ENCODE measurements around the gene C1orf159.
"Not testable (repeated sequence)": the region's sequence is repeated elsewhere in the genome, so short reads cannot be mapped to it uniquely, and the experiment has no call there.

C1orf159 gene

GRCh38 chr1:1157914-1158710 is 42.2 kb upstream of the C1orf159 start:
- Histone ChIP-seq H3K4me1 (ENCODE audit: insufficient read depth, low read length) (0 out of 2 replicates have a peak, but pooled peaks cover 5% of the 10 kb centered on the region), H3K9me3 (ENCODE audit: insufficient read depth, low read depth, low read length) (0 out of 2 replicates have a peak, but pooled peaks cover 2% of the 10 kb centered on the region), H3K9ac (ENCODE audit: low read depth, low read length) (peak overlapping the region; percentile 79), H3K4me3 (ENCODE audit: low read length) (peak overlapping the region; percentile 64), H3K27me3 (ENCODE audit: insufficient read depth, low read length) (no peaks in the 10 kb centered on the region; the same call in 1 of the 2 replicates), H3K27ac (ENCODE audit: low read depth, low read length) (peak overlapping the region; percentile 84), H3K36me3 (ENCODE audit: insufficient read depth, low read length) (no peaks in the 10 kb centered on the region)
- 19% methylated on average over 46 of the region's 46 CpGs for WGBS

GRCh38 chr1:1157426-1157913 is 41.6 kb upstream of the C1orf159 start:
- H3K4me3 ChIP-seq (ENCODE audit: low read length), result peak overlapping the region; percentile 64
- no peaks in the 10 kb centered on the region for H3K36me3 ChIP-seq (ENCODE audit: insufficient read depth, low read length)
- peak overlapping the region; percentile 84 for H3K27ac ChIP-seq (ENCODE audit: low read depth, low read length)
- under 1% methylated on average over 28 of the region's 29 CpGs for WGBS
- no peaks in the 10 kb centered on the region; the same call in 1 of the 2 replicates for H3K27me3 ChIP-seq (ENCODE audit: insufficient read depth, low read length)
- H3K9me3 ChIP-seq (ENCODE audit: insufficient read depth, low read depth, low read length), result peaks cover 6% of the 10 kb centered on the region; the same call in 1 of the 2 replicates
- H3K9ac ChIP-seq (ENCODE audit: low read depth, low read length), result peak overlapping the region; percentile 79
- H3K4me1 ChIP-seq (ENCODE audit: insufficient read depth, low read length), result 0 out of 2 replicates have a peak, but pooled peaks cover 5% of the 10 kb centered on the region

GRCh38 chr1:1157033-1157365 is 41.1 kb upstream of the C1orf159 start:
- 74% methylated on average over 3 of the region's 9 CpGs for WGBS
- H3K27me3 ChIP-seq (ENCODE audit: insufficient read depth, low read length), result no peaks in the 10 kb centered on the region; the same call in 1 of the 2 replicates
- peaks cover 6% of the 10 kb centered on the region; the same call in 1 of the 2 replicates for H3K9me3 ChIP-seq (ENCODE audit: insufficient read depth, low read depth, low read length)
- no peaks in the 10 kb centered on the region for H3K36me3 ChIP-seq (ENCODE audit: insufficient read depth, low read length)
- H3K4me1 ChIP-seq (ENCODE audit: insufficient read depth, low read length), result 0 out of 2 replicates have a peak, but pooled peaks cover 5% of the 10 kb centered on the region
- no peak overlapping the region for H3K27ac ChIP-seq (ENCODE audit: low read depth, low read length)
- no peak overlapping the region for H3K9ac ChIP-seq (ENCODE audit: low read depth, low read length)
- no peak overlapping the region for H3K4me3 ChIP-seq (ENCODE audit: low read length)

- Histone ChIP-seq H3K9me3 (ENCODE audit: insufficient read depth, low read depth, low read length) (peaks cover 6% of the 10 kb centered on the region; the same call in 1 of the 2 replicates), H3K36me3 (ENCODE audit: insufficient read depth, low read length) (no peaks in the 10 kb centered on the region), H3K27ac (ENCODE audit: low read depth, low read length) (no peak overlapping the region), H3K4me1 (ENCODE audit: insufficient read depth, low read length) (0 out of 2 replicates have a peak, but pooled peaks cover 5% of the 10 kb centered on the region), H3K4me3 (ENCODE audit: low read length) (no peak overlapping the region), H3K9ac (ENCODE audit: low read depth, low read length) (no peak overlapping the region), H3K27me3 (ENCODE audit: insufficient read depth, low read length) (no peaks in the 10 kb centered on the region; the same call in 1 of the 2 replicates)
- WGBS, result 91% methylated on average over 26 of the region's 26 CpGs
Measured at GRCh38 chr1:1156140-1157032, 40.5 kb upstream of the C1orf159 start.

- H3K9ac ChIP-seq (ENCODE audit: low read depth, low read length), result no peak overlapping the region
- H3K27ac ChIP-seq (ENCODE audit: low read depth, low read length), result no peak overlapping the region
- H3K4me1 ChIP-seq (ENCODE audit: insufficient read depth, low read length), result 0 out of 2 replicates have a peak, but pooled peaks cover 5% of the 10 kb centered on the region
- H3K27me3 ChIP-seq (ENCODE audit: insufficient read depth, low read length), result no peaks in the 10 kb centered on the region; the same call in 1 of the 2 replicates
- no peak overlapping the region for H3K4me3 ChIP-seq (ENCODE audit: low read length)
- H3K9me3 ChIP-seq (ENCODE audit: insufficient read depth, low read depth, low read length), result peaks cover 6% of the 10 kb centered on the region; the same call in 1 of the 2 replicates
- WGBS, result 95% methylated on average over 10 of the region's 10 CpGs
- no peaks in the 10 kb centered on the region for H3K36me3 ChIP-seq (ENCODE audit: insufficient read depth, low read length)
Measured at GRCh38 chr1:1155258-1155657, 39.4 kb upstream of the C1orf159 start.

- H3K9me3 ChIP-seq (ENCODE audit: insufficient read depth, low read depth, low read length), result peaks cover 6% of the 10 kb centered on the region; the same call in 1 of the 2 replicates
- H3K9ac ChIP-seq (ENCODE audit: low read depth, low read length), result no peak overlapping the region
- H3K27ac ChIP-seq (ENCODE audit: low read depth, low read length), result no peak overlapping the region
- no peak overlapping the region for H3K4me3 ChIP-seq (ENCODE audit: low read length)
- no peaks in the 10 kb centered on the region; the same call in 1 of the 2 replicates for H3K27me3 ChIP-seq (ENCODE audit: insufficient read depth, low read length)
- 0 out of 2 replicates have a peak, but pooled peaks cover 5% of the 10 kb centered on the region for H3K4me1 ChIP-seq (ENCODE audit: insufficient read depth, low read length)
- WGBS, result 91% methylated on average over 4 of the region's 4 CpGs
- no peaks in the 10 kb centered on the region for H3K36me3 ChIP-seq (ENCODE audit: insufficient read depth, low read length)
Measured at GRCh38 chr1:1153874-1154273, 38.0 kb upstream of the C1orf159 start.

- not testable (repeated sequence) for H3K36me3 ChIP-seq (ENCODE audit: insufficient read depth, low read length); H3K27me3 ChIP-seq (ENCODE audit: insufficient read depth, low read length); H3K4me1 ChIP-seq (ENCODE audit: insufficient read depth, low read length); H3K27ac ChIP-seq (ENCODE audit: low read depth, low read length); H3K9ac ChIP-seq (ENCODE audit: low read depth, low read length); H3K4me3 ChIP-seq (ENCODE audit: low read length); H3K9me3 ChIP-seq (ENCODE audit: insufficient read depth, low read depth, low read length)
- 92% methylated on average over 14 of the region's 14 CpGs for WGBS
Measured at GRCh38 chr1:1153215-1153614, 37.3 kb upstream of the C1orf159 start.

GRCh38 chr1:1152431-1152830 is 36.5 kb upstream of the C1orf159 start:
- not testable (repeated sequence) for H3K9ac ChIP-seq (ENCODE audit: low read depth, low read length); H3K4me3 ChIP-seq (ENCODE audit: low read length); H3K36me3 ChIP-seq (ENCODE audit: insufficient read depth, low read length); H3K27ac ChIP-seq (ENCODE audit: low read depth, low read length); H3K27me3 ChIP-seq (ENCODE audit: insufficient read depth, low read length); H3K4me1 ChIP-seq (ENCODE audit: insufficient read depth, low read length); H3K9me3 ChIP-seq (ENCODE audit: insufficient read depth, low read depth, low read length)
- 90% methylated on average over 13 of the region's 13 CpGs for WGBS

GRCh38 chr1:1151306-1151705 is 35.4 kb upstream of the C1orf159 start:
- H3K9me3 ChIP-seq (ENCODE audit: insufficient read depth, low read depth, low read length), result peaks cover 6% of the 10 kb centered on the region; the same call in 1 of the 2 replicates
- H3K9ac ChIP-seq (ENCODE audit: low read depth, low read length), result no peak overlapping the region
- H3K4me3 ChIP-seq (ENCODE audit: low read length), result no peak overlapping the region
- WGBS, result 93% methylated on average over 21 of the region's 21 CpGs
- no peak overlapping the region for H3K27ac ChIP-seq (ENCODE audit: low read depth, low read length)
- no peaks in the 10 kb centered on the region; the same call in 1 of the 2 replicates for H3K27me3 ChIP-seq (ENCODE audit: insufficient read depth, low read length)
- no peaks in the 10 kb centered on the region for H3K4me1 ChIP-seq (ENCODE audit: insufficient read depth, low read length)
- no peaks in the 10 kb centered on the region for H3K36me3 ChIP-seq (ENCODE audit: insufficient read depth, low read length)

- H3K4me3 ChIP-seq (ENCODE audit: low read length), result no peak overlapping the region
- H3K9me3 ChIP-seq (ENCODE audit: insufficient read depth, low read depth, low read length), result peaks cover 6% of the 10 kb centered on the region; the same call in 1 of the 2 replicates
- 90% methylated on average over 12 of the region's 12 CpGs for WGBS
- no peaks in the 10 kb centered on the region for H3K36me3 ChIP-seq (ENCODE audit: insufficient read depth, low read length)
- no peak overlapping the region for H3K27ac ChIP-seq (ENCODE audit: low read depth, low read length)
- H3K4me1 ChIP-seq (ENCODE audit: insufficient read depth, low read length), result no peaks in the 10 kb centered on the region
- no peak overlapping the region for H3K9ac ChIP-seq (ENCODE audit: low read depth, low read length)
- no peaks in the 10 kb centered on the region; the same call in 1 of the 2 replicates for H3K27me3 ChIP-seq (ENCODE audit: insufficient read depth, low read length)
Measured at GRCh38 chr1:1150100-1150499, 34.2 kb upstream of the C1orf159 start.

Measured in HUES64 (cell line).